ENCODE data around the gene SGK1.

DNA sequence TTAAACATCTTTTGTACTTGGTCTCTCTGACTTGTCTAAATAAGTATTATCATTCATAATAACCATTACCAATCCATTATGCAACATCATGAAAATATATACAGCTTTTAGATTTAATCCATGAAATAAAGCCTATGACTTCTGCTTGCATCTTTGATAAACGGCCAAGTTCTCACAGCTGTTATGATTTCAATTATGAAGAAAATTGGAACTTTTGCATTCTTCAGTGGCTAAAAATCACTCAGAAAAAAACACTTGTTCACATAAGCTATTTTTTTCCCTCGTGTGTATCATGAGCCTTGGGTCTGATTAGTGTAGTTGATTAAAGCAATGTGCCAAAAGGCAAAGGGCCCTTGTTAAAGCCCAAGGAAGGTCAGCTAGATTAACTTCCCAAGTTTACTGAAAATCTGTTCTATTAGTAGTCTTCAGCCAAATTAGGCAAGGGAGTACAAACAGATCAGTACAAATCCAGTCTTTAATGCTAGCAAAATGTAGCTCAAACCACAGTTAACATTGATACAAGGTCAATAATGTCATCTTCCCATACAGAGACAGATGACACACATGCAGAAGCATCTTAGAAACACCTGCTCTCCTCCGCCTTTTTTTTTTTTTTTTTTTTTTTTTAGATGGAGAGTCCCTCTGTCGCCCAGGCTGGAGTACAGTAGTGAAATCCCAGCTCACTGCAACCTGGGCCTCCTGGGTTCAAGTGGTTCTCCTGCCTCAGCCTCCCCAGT lies 69.9 kb downstream of the SGK1 start:
- TF ChIP-seq, protein P1, sequence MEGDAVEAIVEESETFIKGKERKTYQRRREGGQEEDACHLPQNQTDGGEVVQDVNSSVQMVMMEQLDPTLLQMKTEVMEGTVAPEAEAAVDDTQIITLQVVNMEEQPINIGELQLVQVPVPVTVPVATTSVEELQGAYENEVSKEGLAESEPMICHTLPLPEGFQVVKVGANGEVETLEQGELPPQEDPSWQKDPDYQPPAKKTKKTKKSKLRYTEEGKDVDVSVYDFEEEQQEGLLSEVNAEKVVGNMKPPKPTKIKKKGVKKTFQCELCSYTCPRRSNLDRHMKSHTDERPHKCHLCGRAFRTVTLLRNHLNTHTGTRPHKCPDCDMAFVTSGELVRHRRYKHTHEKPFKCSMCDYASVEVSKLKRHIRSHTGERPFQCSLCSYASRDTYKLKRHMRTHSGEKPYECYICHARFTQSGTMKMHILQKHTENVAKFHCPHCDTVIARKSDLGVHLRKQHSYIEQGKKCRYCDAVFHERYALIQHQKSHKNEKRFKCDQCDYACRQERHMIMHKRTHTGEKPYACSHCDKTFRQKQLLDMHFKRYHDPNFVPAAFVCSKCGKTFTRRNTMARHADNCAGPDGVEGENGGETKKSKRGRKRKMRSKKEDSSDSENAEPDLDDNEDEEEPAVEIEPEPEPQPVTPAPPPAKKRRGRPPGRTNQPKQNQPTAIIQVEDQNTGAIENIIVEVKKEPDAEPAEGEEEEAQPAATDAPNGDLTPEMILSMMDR (conservative IDR thresholded peaks at IDR 0.05; ENCODE audit: low read depth, low read length) = no peak
- no peak for TF ChIP-seq EZH2phosphoT487 (IDR thresholded peaks at IDR 0.05; ENCODE audit: borderline replicate concordance, low read length)
